HG03442 (cell line): ENCODE results near the gene PTPRD.
"Not testable (repeated sequence)": the region's sequence is repeated elsewhere in the genome, so short reads cannot be mapped to it uniquely, and the experiment has no call there.

Experiments used
- ATAC-seq: cut with Tn5 transposase; IDR thresholded peaks from one replicate; pipeline ENCODE4 v1.9.1; 2021; ENCODE audit warnings: mild to moderate bottlenecking, moderate library complexity; ENCODE audit not compliant: unreplicated experiment

PTPRD gene

GRCh38 chr9:9079473-9079872 lies 1533.3 kb downstream of the PTPRD start:
- ATAC-seq, result no peak

DNA sequence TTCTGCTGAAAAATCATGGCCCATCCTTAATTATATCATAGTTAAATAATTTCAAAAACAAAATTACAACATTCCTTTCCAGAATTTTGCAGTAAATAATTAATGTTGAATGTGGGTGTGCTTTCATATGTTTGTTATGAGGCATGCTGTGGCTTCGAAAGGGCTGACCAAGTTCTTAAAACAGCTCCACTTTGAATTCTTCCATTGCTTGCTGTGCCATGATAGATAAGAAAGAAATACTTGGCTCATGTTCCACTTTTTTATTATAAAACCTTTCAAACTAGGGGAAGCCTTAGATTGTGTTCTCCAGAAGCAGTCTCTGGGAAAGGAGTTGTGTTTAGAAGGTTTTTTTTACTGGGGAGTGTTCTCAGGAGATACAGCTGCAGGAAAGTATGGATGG lies 1534.5 kb downstream of the PTPRD start:
- no peak for ATAC-seq

GRCh38 chr9:9061627-9062026 lies 1551.2 kb downstream of the PTPRD start:
- no peak for ATAC-seq

- ATAC-seq, result no peak
These were observed 1558.3 kb downstream of the PTPRD start for GRCh38 chr9:9054354-9054992.

- no peak for ATAC-seq
These were observed 1567.2 kb downstream of the PTPRD start for GRCh38 chr9:9045572-9045971.

DNA sequence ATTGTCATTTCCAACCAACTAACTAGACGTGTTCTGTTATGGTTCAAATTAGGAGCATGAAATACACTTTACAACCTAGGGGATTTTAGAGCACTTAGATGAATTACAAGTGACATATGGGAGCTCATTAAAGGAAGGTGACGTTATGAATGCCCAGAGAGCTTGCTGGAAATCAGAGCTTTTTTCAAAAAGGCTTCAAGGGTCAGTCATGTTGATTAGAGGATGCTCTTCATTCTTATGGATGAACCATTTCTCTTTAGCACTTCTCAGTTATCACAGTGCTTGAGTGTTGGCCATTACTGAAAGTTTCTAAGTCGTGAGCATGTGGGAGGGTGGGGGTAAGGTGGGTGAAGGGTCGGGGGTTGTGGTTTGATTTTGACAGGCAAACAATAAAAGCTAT lies 1567.7 kb downstream of the PTPRD start:
- no peak for ATAC-seq

GRCh38 chr9:9043788-9044187 lies 1569.0 kb downstream of the PTPRD start:
- ATAC-seq, result not testable (repeated sequence)

DNA sequence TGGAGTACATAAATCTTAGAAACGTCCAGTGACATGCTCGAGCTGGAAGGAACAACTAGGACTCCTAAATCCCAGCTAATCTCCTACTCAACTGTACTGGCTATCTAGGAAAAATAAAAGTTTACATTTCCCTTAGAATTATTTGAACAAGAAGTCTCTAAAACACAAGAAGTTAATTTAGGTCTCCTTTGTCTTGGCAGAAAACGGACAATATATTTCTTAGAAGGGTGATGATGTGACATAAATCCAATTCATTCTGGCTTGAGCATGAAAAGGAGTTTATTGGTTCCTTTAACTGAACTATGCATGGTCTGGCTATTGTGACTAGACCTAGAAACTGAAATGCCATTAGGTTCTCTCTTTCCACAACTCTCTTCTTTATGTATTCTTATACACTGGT lies 1571.0 kb downstream of the PTPRD start:
- ATAC-seq, result no peak

- no peak for ATAC-seq
These were observed 1579.8 kb downstream of the PTPRD start for GRCh38 chr9:9033022-9033421.

DNA sequence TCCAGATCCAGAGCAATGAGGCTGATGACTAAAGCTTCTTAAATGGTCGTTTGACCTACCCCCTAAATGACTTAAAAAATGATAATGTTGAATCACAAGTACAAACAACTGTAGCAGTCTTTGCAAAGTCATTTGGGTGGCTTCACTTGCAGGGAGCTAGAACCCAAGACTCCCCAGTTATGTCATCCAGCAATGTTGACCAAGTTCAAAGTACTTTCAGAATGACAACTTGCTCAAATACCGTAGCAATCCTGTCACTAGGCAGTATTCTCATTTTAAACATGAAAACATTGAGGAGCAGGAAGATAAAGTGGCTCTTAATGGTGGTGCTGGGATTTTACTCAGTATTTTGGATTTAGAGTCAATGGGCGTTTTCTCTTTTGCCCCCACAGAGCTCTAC lies 1596.2 kb downstream of the PTPRD start:
- ATAC-seq, result no peak

DNA sequence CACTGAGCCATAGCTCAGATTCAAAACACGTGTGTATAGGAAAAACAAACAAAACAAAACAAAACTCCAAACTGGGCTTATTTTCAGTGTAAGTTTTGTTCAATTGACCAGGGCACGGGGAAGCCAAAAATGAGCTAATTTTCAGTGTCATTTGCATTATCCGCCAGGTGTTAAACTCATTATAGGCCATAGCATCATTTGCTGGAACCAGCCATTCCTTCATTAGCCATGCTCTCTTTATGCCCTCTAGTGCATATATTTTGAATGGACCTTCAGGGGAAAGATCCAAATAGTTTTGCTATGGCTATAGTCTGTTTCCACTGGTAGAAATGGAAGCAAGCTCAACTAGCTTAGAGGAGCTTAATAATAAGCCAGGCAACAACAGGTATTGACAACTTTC lies 1608.0 kb downstream of the PTPRD start:
- no peak for ATAC-seq

GRCh38 chr9:9002826-9003583 lies 1609.8 kb downstream of the PTPRD start:
- no peak for ATAC-seq

DNA sequence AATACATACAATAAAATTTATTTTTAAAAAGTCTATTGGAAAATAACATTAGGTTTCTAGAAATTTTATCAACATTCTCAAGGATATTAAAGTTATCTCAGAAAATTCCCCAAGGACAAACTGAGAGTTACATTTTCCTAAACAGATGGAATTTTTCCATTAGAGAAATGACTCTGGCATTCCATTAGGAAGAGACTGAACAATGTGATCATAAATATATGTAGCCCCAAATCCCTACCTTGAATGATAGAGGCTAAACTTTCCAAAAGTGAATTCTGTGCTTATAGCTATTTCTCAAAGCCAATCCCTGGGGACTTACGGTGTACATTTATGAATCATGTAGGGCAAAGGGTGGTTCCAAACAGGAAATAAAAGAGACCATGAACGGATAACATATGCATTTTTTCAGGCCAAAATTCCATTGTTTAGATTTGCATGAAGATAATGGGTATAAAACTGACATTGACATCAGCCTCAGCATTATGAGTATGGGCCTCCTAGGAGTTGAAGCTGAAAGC lies 1632.2 kb downstream of the PTPRD start:
- ATAC-seq, result no peak

GRCh38 chr9:8978334-8978733 lies 1634.5 kb downstream of the PTPRD start:
- no peak for ATAC-seq

- not testable (repeated sequence) for ATAC-seq
These were observed 1644.5 kb downstream of the PTPRD start for GRCh38 chr9:8968350-8968749.

DNA sequence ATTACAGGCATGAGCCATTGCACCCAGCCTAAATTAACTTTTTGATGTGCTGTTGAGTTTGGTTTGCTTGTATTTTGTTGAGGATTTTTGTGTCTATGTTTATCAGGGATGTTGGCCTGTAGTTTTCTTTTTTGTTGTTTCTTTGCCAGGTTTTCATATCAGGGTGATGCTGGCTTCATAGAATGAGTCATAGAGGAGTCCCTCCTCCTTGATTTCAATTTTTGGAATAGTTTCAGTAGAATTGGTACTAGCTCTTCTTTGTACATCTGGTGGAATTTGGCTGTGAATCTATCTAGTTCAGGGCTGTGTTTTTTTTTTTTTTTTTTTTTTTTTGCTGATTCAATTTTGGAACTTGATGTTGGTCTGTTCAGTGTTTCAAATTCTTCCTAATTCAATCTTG lies 1648.9 kb downstream of the PTPRD start:
- no peak for ATAC-seq

- ATAC-seq, result no peak
These were observed 1650.7 kb downstream of the PTPRD start for GRCh38 chr9:8962084-8962483.

GRCh38 chr9:8961186-8961851 lies 1651.5 kb downstream of the PTPRD start:
- no peak for ATAC-seq

- no peak for ATAC-seq
These were observed 1652.5 kb downstream of the PTPRD start for GRCh38 chr9:8960254-8960653.

DNA sequence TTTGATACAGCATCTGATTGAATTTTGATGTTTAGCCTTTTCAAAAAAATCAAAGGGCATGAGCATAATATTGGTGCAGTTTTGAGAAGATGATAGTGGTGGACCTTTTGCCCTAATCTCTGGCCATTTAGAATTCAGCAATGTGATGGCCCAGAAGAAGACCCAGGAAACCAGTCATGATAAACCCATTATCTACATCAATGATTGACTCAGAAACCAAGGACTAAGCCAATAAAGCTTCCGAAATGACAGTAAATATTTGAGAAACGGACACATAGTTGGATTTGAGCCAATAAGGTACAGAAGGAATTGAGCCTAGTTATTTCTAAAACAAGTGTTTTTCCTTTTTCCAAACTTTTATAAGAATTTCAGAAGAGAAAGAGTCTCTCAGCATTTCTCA lies 1654.4 kb downstream of the PTPRD start:
- ATAC-seq, result no peak

GRCh38 chr9:8955315-8955714 lies 1657.5 kb downstream of the PTPRD start:
- no peak for ATAC-seq

DNA sequence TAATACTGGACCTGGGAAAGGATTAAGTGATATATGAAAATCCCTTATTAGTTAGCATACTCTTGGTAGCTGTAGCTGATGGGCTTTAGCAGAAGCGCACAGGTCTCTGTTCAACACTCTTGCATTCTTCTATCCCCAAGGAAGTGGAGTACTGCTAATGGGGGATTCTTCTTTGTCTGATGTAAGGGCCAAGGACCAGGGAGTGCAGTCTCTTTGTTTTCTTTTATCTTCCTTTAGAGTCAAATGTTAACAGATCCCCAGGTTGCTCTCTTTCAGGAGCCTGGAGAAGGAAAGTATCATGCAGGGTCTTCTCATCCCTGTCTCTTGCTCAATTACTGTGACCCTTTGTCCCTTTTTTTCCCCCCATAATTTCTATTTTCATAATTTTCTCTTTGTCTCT lies 1666.3 kb downstream of the PTPRD start:
- ATAC-seq, result no peak
